Cardiac muscle cell (in vitro differentiated cells and primary cell): Measurements from ENCODE around the gene VPS51. TPM values are rescaled to one million over a fixed set of nuclear protein-coding genes. Genes with fewer than 3 reads are reported as not detected.

Source experiments
- DNase-seq, 2 donors: peaks; one replicate each; pipeline versions ENCODE4 v3.0.0 to v3.0.0-alpha.2; 2010 to 2017; ENCODE audit warnings: low read depth in 1 of 2, low spot score in 1 of 2
- H3K27ac ChIP-seq: fragments of 200-600 bp; sonication (generic); 2 replicates; pipeline ENCODE4 v1.5.1; 2016
- H3K27me3 ChIP-seq: fragments of 200-600 bp; sonication (generic); 2 replicates; pipeline ENCODE4 v1.6.0; 2016; ENCODE audit warnings: control low read depth
- H3K36me3 ChIP-seq: fragments of 200-600 bp; sonication (generic); 2 replicates; pipeline ENCODE4 v1.5.1; 2016; ENCODE audit warnings: control low read depth
- H3K4me1 ChIP-seq: fragments of 200-600 bp; sonication (generic); 2 replicates; pipeline ENCODE4 v1.8.1; 2017; ENCODE audit warnings: low read depth, mild to moderate bottlenecking, mixed run types
- H3K4me3 ChIP-seq: fragments of 200-600 bp; sonication (generic); 2 replicates; pipeline ENCODE4 v1.5.1; 2016; ENCODE audit warnings: mild to moderate bottlenecking
- H3K9me3 ChIP-seq: fragments of 200-600 bp; sonication (generic); 2 replicates; pipeline ENCODE4 v1.5.1; 2017; ENCODE audit warnings: low read depth, mild to moderate bottlenecking, control low read depth
- CTCF ChIP-seq: IDR thresholded peaks from 2 replicates; pipeline ENCODE4 v1.5.1; 2012; ENCODE audit warnings: low read depth, mild to moderate bottlenecking, low read length
- polyA plus RNA-seq: library from polyadenylated mRNA; unstranded; fragments of >200 nt; fragmentation: Nextera tagmentation; extraction: Ambion mirVana; gene quantifications from 2 replicates; pipeline ENCODE4 v1.2.1, GENCODE V29; 2016
- total RNA-seq: library from RNA; depleted of rRNA; stranded (reverse); fragments of >200 nt; gene quantifications from 2 replicates; pipeline ENCODE4 v1.2.3, GENCODE V29; 2016

Gene VPS51
- total and polyA plus RNA-seq, 2 experiments from 2014 or later = 77.9 to 755 TPM

GRCh38 chr11:65119670-65119995, 23.6 kb downstream of the VPS51 start:
- H3K36me3 ChIP-seq = peaks cover 14% of the 10 kb centered on the region
- H3K27me3 ChIP-seq = no peaks in the 10 kb centered on the region
- no peak overlapping the region for H3K4me3 ChIP-seq
- no peaks in the 10 kb centered on the region for H3K9me3 ChIP-seq
- H3K27ac ChIP-seq = no peak overlapping the region
- TF ChIP-seq CTCF = no peak
- H3K4me1 ChIP-seq = peaks cover 4% of the 10 kb centered on the region
- DNase-seq = no peak

GRCh38 chr11:65120831-65121230, 24.8 kb downstream of the VPS51 start:
- peak overlapping the region; percentile 57 for H3K27ac ChIP-seq
- peak overlapping the region; percentile 76 for H3K4me3 ChIP-seq

GRCh38 chr11:65121447-65121864, 25.4 kb downstream of the VPS51 start:
- no peak for DNase-seq
- H3K36me3 ChIP-seq = peaks cover 20% of the 10 kb centered on the region
- H3K4me1 ChIP-seq = peaks cover 4% of the 10 kb centered on the region
- H3K4me3 ChIP-seq = peak overlapping the region; percentile 76
- H3K27ac ChIP-seq = peak overlapping the region; percentile 57
- no peaks in the 10 kb centered on the region for H3K9me3 ChIP-seq
- no peak for TF ChIP-seq CTCF
- H3K27me3 ChIP-seq = no peaks in the 10 kb centered on the region

More at GRCh38 chr11:65120831-65121230, 24.8 kb downstream of the VPS51 start:
- peaks cover 4% of the 10 kb centered on the region for H3K4me1 ChIP-seq
- no peak for DNase-seq
- no peaks in the 10 kb centered on the region for H3K9me3 ChIP-seq
- TF ChIP-seq CTCF = no peak
- H3K27me3 ChIP-seq = no peaks in the 10 kb centered on the region
- peaks cover 16% of the 10 kb centered on the region for H3K36me3 ChIP-seq

- TF ChIP-seq CTCF = no peak
- H3K27ac ChIP-seq = peak within 1 kb of the TSS; percentile 74
- H3K4me1 ChIP-seq = peaks cover 4% of the 10 kb centered on the region
- H3K27me3 ChIP-seq = no peaks in the 10 kb centered on the region
- H3K9me3 ChIP-seq = no peaks in the 10 kb centered on the region
- peak; percentile 98 to 99 for DNase-seq
- peaks cover 22% of the 10 kb centered on the region for H3K36me3 ChIP-seq
- peak within 1 kb of the TSS; percentile 76 for H3K4me3 ChIP-seq
Observed at GRCh38 chr11:65121865-65122696, 26.1 kb downstream of the VPS51 start, which contains the start of the genes FAU and MRPL49. Gene FAU (minus strand): TSS chr11:65122134. CDS start chr11:65121813, 321 bp downstream. Gene MRPL49 (plus strand): TSS chr11:65122321. CDS start chr11:65122347, 26 bp downstream.

- no peak overlapping the region for H3K4me3 ChIP-seq
- H3K4me1 ChIP-seq = peaks cover 4% of the 10 kb centered on the region
- H3K9me3 ChIP-seq = no peaks in the 10 kb centered on the region
- H3K36me3 ChIP-seq = peaks cover 44% of the 10 kb centered on the region
- H3K27me3 ChIP-seq = no peaks in the 10 kb centered on the region
- no peak for TF ChIP-seq CTCF
- H3K27ac ChIP-seq = no peak overlapping the region
- no peak for DNase-seq
Observed at GRCh38 chr11:65124480-65125196, 28.6 kb downstream of the VPS51 start.
